DOHH2 (cell line): ENCODE measurements around the gene DTNB.
"Not testable (repeated sequence)": the region's sequence is repeated elsewhere in the genome, so short reads cannot be mapped to it uniquely, and the experiment has no call there.

ENCODE experiments used
- EZH2phosphoT487 ChIP-seq: fragments of 200-600 bp; sonication (generic); IDR thresholded peaks from 2 replicates; pipeline ENCODE4 v1.6.1; 2017; ENCODE audit warnings: borderline replicate concordance, mild to moderate bottlenecking, antibody characterized with exemption, low read length, moderate library complexity, mixed read lengths
- TF ChIP-seq, protein P1 (sequence below): fragments of 200-600 bp; sonication (generic); IDR thresholded peaks from one replicate; pipeline ENCODE4 v1.5.1; 2014; ENCODE audit warnings: antibody characterized with exemption, mild to moderate bottlenecking, low read depth, low read length; ENCODE audit not compliant: poor library complexity, severe bottlenecking

DNA sequence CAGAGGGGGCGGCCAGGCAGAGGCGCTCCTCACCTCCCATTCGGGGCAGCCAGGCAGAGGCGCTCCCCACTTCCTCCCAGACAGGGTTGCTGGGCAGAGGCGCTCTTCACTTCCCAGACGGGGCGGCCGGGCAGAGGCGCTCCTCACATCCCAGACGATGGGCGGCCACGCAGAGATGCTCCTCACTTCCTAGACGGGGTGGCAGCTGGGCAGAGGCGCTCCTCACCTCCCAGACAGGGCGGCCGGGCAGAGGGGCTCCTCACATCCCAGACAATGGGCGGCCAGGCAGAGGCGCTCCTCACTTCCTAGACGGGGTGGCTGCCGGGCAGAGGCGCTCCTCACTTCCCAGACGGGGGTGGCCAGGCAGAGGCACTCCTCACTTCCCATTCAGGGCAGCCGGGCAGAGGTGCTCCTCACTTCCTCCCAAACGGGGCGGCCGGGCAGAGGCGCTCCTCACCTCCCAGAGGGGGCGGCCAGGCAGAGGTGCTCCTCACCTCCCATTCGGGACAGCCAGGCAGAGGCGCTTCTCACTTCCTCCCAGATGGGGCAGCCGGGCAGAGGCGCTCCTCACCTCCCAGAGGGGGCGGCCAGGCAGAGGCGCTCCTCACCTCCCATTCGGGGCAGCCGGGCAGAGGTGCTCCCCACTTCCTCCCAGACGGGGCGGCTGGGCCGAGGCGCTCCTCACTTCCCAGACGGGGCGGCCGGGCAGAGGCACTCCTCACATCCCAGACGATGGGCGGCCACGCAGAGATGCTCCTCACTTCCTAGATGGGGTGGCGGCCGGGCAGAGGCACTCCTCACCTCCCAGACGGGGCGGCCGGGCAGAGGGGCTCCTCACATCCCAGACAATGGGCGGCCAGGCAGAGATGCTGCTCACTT is 137.7 kb downstream of the DTNB start:
- TF ChIP-seq, protein P1, sequence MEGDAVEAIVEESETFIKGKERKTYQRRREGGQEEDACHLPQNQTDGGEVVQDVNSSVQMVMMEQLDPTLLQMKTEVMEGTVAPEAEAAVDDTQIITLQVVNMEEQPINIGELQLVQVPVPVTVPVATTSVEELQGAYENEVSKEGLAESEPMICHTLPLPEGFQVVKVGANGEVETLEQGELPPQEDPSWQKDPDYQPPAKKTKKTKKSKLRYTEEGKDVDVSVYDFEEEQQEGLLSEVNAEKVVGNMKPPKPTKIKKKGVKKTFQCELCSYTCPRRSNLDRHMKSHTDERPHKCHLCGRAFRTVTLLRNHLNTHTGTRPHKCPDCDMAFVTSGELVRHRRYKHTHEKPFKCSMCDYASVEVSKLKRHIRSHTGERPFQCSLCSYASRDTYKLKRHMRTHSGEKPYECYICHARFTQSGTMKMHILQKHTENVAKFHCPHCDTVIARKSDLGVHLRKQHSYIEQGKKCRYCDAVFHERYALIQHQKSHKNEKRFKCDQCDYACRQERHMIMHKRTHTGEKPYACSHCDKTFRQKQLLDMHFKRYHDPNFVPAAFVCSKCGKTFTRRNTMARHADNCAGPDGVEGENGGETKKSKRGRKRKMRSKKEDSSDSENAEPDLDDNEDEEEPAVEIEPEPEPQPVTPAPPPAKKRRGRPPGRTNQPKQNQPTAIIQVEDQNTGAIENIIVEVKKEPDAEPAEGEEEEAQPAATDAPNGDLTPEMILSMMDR: not testable (repeated sequence)
- TF ChIP-seq EZH2phosphoT487: not testable (repeated sequence)
